SK-N-MC (cell line): ENCODE results near the gene PLCXD1.

Experiments used
- EZH2 ChIP-seq: fragments of 200-600 bp; sonication (generic); IDR thresholded peaks from one replicate; pipeline ENCODE4 v1.6.1; 2017; ENCODE audit warnings: antibody characterized with exemption
- POLR2AphosphoS5 ChIP-seq: IDR thresholded peaks from 2 replicates; pipeline ENCODE4 v1.6.1; 2012; ENCODE audit warnings: mild to moderate bottlenecking, low read depth, low read length, borderline replicate concordance

DNA sequence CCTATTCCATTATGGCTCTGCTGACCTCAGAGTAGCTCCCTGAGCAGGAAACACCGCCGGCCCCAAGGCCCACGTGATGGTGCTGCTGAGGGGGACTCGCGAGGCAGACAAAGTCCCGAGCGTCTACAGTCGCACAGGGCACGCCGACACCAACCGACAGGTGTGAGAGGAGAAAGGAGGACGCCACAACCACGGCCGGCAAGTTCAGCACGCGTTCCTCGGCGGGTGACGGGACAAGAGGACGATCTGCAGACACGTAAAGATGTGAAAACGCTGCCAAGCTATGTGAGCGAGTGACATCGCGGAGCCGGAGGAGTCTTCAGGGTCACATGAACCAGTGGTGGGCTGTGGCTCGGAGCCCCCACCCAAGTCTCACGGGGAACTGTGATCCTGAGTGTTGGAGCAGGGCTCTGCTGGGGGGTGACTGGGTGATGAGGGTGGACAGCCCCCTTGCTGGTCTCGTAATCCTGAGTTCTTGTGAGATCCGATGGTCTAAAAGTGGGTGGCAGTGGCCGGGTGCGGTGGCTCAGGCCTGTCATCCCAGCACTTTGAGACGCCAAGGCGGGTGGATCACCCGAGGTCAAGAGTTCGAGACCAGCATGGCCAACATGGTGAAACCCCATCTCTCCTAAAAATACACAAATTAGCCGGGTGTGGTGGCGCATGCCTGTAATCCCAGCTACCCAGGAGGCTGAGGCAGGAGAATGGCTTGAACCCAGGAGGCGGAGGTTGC, 71.6 kb downstream of the PLCXD1 start:
- TF ChIP-seq POLR2AphosphoS5 (no peak), EZH2 (no peak)
